HG02610 (cell line): ENCODE results near the gene ANKRD60.

Experiments
- ATAC-seq: cut with Tn5 transposase; IDR thresholded peaks from one replicate; pipeline ENCODE4 v1.9.1; 2021; ENCODE audit warnings: mild to moderate bottlenecking, moderate library complexity; ENCODE audit not compliant: unreplicated experiment

ANKRD60 gene

DNA sequence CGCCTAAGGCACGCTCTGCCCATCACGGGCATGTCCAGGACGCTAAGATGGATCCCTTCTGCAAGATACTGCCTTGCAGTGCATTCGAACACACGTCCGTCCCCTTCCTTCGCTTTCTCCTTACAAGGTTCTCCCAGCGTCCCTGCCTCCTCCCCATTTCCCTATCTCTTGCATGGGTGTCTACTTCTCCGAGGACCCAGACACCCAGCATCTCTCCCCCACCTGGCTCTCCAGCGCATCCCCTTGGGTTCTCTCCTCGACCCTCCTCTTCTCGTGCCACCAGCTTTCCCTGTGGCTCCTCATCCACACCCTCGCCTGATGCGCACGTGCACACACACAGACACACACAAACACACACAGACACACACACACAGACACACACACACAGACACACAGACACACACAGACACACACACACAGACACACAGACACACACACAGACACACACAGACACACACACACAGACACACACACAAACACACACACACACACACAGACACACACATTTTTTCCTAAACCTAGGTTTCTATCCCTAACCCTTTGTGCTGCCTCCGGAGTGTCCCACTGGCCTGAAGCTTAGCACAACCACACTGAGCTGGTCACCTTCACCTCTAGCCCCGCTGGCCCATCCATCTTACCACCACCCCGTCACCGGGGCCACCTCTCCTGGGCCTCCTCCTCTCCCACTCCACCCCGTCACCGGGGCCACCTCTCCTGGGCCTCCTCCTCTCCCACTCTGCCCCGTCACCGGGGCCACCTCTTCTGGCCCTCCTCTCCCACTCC is 31.9 kb downstream of the ANKRD60 start:
- ATAC-seq: no peak

DNA sequence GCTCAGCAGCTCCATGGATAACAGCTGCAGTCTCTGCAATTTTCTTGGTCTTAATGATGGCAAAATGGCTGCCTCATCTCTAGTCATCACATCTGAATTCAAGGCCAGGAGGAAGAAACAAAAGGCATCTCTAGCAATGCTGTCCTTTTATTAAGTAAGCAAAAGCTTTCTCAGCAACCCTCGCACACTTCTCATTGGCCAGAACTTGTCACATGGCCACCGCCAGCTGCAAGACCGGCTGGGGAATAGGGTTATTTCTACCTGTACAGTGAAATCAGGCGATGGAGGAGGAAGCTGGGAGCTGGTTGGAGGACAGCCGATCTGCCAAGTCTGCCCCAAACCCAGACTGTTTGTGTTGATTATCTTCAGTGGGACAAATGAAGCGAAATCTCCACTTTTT is 33.4 kb downstream of the ANKRD60 start:
- no peak for ATAC-seq

- no peak for ATAC-seq
Measured at GRCh38 chr20:58194175-58194791, 34.2 kb downstream of the ANKRD60 start.

- no peak for ATAC-seq
Measured at GRCh38 chr20:58192567-58192966, 35.9 kb downstream of the ANKRD60 start.

- ATAC-seq: no peak
Measured at GRCh38 chr20:58192065-58192464, 36.4 kb downstream of the ANKRD60 start.

DNA sequence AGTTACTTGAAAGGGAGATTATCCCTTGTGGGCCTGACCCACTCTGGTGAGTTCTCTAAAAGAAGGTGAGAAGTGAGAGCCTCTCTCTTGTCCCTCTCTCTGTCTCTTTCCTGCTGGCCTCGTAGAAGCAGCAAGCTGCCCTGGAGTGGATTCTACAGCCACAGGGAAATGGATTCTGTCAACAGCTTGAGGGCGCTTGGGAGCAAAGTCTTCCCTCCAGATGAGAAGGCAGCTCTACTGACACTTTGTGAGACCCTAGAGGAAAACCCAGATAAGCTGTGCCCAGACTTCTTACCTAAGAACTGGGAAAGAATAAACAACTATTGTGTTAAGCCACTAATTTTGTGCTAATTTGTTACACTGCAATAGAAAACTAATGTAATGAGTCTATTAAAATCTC is 39.9 kb downstream of the ANKRD60 start:
- ATAC-seq: no peak

DNA sequence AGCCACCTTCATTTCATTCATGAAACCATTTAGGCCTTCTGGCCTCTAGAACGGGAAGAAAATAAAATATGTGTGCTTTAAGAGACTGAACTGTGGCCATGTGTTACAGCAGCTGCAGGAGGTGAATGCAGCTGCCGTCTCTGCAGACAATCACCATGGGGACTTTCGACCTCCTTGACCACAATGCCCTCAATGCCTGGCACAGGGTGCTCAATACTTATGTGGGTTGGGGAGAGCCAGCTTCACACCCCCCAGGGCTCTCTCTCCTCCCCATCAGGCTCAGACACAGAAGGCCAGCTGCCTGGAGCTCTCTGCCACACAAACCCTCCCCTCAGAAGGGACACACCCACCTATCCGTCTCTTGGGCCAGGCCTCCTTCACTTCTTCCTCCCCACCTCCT is 43.5 kb downstream of the ANKRD60 start:
- no peak for ATAC-seq

GRCh38 chr20:58184063-58184462 is 44.4 kb downstream of the ANKRD60 start:
- no peak for ATAC-seq

DNA sequence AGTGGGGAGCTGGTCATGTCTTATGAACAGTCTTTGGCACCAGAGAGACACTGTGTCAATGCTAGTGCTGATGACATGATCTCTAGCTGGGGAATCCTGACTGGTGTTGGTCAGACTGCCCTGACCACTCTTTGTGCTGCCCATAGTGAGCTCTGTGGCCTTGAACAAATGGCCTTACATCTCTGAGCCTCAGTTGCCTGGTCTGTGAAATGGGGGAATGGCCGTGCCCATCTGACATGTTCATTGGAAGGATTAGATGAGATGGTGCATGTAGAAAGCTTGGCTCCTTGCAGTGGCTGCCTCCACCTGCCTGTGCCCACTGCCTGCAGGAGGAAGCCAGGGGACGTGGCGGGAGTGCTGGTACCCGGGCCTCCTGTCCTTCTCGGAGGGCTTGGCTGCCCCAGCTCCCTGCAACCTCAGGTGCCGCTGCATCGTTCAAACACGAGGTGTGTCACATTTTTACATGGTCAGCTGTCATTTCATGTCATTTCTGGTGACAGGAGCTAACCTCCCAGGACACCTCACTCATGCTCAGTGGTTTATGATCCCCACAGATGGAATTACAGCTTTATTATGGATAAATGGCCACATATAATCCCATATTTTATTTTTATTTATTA is 45.8 kb downstream of the ANKRD60 start:
- ATAC-seq: no peak

GRCh38 chr20:58179432-58180099 is 48.9 kb downstream of the ANKRD60 start:
- ATAC-seq: no peak

DNA sequence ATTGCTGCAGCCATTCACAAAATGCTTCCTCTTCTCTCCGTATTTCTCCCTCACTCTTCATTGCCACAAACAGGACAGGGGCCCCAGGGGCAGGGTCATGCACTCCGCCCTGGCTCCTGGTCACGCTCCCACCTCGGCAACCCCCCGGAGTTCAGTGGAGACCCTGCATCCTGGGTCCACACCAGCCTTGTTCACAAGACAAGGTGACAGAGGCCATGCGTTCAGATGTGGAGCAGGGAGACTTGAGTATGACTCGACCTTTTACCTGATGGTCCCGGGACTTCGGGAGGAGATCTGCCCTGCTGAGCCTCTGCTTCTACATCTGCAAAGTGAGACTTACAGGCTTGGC is 49.4 kb downstream of the ANKRD60 start:
- no peak for ATAC-seq

DNA sequence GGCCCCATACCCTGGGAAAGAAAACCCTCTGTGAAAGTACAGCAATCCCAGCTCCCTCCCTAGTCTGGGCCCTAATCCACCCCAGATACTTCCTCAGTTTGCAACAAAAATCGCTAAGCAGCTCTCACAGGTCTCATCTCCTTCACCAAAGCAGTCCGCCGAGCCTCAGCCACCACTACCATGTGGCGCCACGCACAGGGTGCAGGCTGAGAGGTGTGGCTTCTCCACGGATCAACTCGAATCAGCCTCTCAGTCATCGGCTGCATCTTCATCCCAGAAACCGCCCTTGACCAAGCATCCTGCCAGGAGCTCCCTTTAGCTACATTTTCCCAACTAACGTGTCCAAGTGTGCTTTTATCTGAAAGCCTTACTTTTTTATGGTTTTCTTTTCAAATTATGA is 50.7 kb downstream of the ANKRD60 start:
- ATAC-seq: no peak

DNA sequence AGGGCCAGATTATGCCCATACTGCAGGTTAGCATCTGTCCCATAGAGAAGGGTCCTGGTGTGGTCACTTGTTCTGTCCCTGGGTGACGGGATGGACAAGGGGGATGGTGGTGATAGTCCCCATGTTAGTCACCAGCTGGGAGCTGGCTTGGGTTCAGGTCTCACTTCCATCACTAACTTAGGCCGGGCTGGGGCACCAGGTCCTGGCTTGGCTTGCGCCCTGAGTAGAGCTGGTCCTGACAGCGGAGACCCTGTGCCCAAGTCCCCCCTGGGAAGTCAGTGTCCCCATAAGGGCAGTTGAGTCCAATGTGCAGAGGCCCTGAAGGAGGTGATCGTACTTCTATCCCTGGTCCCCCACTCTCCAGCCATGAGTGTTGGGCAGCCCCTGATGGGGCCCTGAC is 52.6 kb downstream of the ANKRD60 start:
- ATAC-seq: no peak

DNA sequence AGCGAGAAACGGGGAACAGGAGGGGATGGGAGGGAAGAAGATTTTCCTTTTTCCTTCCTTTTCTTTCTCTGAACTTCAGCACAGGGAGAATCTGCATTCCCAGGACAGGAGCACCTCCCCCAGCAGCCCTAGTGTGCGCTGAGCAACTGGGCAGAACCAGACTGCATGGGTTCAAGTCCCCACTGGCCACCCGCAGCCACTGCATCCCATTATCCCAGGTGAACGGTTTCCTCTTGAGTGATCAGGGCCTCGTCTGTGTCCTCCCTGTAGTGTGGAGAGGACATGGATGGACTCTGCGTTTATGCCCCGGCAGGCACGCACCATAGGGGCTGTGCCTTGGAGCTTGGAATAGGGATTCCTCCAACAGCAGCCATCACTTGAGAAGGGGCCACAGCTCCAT is 53.0 kb downstream of the ANKRD60 start:
- ATAC-seq: no peak

GRCh38 chr20:58174708-58175280 is 53.7 kb downstream of the ANKRD60 start:
- no peak for ATAC-seq

DNA sequence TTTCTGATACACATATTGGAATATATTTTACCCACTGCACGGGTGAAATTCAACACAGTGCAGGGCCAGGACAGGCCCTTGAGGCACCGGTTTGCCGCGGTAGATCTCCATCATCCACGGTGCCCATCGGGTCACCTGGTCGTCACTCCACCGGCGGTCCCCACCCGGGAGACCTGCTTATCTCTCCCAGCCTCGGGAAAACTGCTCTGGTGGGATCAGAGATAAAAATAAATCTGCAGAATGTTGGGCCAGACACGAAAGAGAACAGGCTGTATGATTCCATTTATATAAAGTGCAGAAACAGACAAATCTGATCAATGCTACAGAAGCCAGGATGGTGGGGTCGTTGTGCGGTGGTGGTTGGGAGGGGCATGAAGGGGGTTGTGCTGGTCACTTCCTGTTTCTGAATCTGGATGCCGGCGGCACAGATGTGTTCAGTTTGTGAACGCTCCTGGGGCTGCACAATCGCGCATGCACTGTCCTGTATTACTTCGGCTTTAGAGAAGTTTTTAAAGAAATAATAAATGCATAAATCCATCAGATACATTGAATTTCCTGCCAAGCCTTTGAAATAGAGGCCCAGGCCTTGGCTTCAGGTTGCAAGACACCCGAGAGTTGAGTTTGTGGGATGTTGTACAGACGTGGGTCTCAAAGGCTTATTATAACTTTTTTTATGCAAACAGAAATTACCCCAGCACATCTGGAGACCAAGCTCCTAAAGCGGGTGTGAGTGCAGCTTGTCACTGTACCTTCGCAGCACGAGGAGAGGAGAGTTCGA is 54.3 kb downstream of the ANKRD60 start:
- ATAC-seq: no peak

DNA sequence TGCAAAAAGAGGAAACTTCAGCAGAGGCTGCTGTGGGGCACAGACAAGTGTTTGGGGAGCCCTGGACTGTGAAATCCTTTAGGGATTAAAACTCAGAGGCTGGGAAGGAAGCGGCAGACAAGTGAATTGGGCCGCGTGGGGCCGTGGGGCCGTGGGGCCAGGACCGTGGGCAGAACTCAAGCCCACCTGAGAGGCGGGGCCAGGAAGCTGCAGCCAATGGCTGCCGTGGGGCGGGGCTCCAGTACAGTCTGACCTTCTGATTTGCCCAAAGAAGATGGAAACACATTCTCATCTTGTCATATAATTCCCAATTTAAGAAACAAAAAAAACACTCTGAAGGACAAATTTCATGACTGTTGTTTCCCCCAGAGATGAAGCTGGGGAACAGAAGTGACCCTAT is 55.4 kb downstream of the ANKRD60 start:
- ATAC-seq: no peak

DNA sequence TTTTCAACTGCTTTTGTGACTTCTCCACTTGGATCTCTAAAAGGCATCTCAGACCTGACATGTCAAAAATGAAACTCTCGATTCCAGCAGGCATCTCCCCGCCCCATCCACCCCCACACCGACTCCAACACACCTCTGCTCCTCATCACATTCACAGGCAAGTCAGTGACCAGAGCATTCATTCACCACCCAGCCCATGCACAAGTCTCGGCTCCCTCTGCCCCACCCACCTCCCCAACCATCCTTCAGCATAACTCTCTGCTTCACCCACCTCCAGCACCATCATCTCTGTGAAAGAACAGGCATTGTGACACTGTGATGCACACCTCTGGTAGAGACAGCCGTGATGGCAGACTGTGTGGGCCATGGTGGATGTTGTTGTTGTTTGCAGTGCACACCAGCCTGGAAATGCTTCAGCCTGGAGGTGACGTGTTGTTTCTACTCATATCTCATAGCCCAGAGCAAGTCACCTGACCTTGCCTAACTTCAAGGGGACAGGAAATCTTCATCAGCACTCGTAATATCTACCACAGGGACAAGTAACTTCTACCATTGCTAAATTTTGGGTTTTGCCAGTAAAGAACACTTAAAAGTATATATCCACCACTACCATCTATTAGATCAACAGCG is 56.5 kb downstream of the ANKRD60 start:
- no peak for ATAC-seq

- ATAC-seq: no peak
Measured at GRCh38 chr20:58169450-58169849, 59.0 kb downstream of the ANKRD60 start.

- no peak for ATAC-seq
Measured at GRCh38 chr20:58168843-58169242, 59.6 kb downstream of the ANKRD60 start.
